Measurements from ENCODE around the gene GAA. TPM values are rescaled to one million over a fixed set of nuclear protein-coding genes. Genes with fewer than 3 reads are reported as not detected.

The GAA gene
- total and polyA plus RNA-seq, 2 of the 13 experiments (the other 11 are each of a cell fraction or from before 2014, with no cell fraction given): 21.6 to 36.4 TPM

DNA sequence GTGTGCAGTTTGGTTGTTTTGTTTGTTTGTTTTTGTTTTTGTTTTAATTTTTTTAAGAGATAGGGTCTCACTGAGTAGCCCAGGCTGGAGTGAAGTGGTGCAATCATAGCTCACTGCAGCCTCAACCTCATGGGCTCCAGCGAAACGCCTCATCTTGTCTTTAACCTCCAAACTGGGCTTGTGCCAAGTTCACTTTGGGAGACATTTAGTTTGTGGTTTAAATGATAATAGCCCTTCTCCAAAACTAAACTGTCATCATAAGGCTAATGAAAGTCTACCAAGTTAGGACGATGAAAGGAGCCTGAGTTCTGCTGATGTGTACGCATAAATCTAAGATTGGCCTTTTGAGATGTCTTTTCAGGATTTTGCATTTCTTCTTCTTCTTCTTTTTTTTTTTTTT is 62.0 kb downstream of the GAA start:
- H3K9me3 ChIP-seq (ENCODE audit: low read length): no peaks in the 10 kb centered on the region
- H3K4me3 ChIP-seq (replicated peaks in 1 of 3; ENCODE audit: insufficient read depth in 1 of 3, low read depth in 2 of 3, low read length in 3 of 3): no peak overlapping the region

More for the DNA sequence above, 62.0 kb downstream of the GAA start:
- ATAC-seq (no peak), DNase-seq (ENCODE audit: low spot score) (no peak), FAIRE-seq (no peak)
- no peaks in the 10 kb centered on the region for H3K79me2 ChIP-seq (ENCODE audit: insufficient read depth, low read length)
- H3K4me2 ChIP-seq (ENCODE audit: low read depth, low read length): no peak overlapping the region
- WGBS (ENCODE audit: low lambda C conversion rate): 60% methylated on average over 4 of the region's 4 CpGs
- POLR2A ChIA-PET: no interaction called here
- no peaks in the 10 kb centered on the region for H3K4me1 ChIP-seq (ENCODE audit: insufficient read depth, low read length)
- H3K36me3 ChIP-seq (replicated peaks in 1 of 2; ENCODE audit: control insufficient read depth in 1 of 2, insufficient read depth in 2 of 2, low read length in 2 of 2): no peaks in the 10 kb centered on the region
- BruUV-seq (replicated peaks): no TSS peak
- TF ChIP-seq ZNF768 (CRISPR knock-in tag; IDR thresholded peaks at IDR 0.05) (no peak), FLYWCH1 (CRISPR knock-in tag; IDR thresholded peaks at IDR 0.05) (no peak), ZNF12 (CRISPR knock-in tag; IDR thresholded peaks at IDR 0.05) (no peak), NCOR1 (IDR thresholded peaks at IDR 0.05; ENCODE audit: borderline replicate concordance, low read length) (no peak), ADNP (CRISPR knock-in tag; IDR thresholded peaks at IDR 0.05) (no peak), KDM2A (CRISPR knock-in tag; IDR thresholded peaks at IDR 0.05; ENCODE audit: borderline replicate concordance, low read depth) (no peak), PRMT3 (CRISPR knock-in tag; IDR thresholded peaks at IDR 0.05; ENCODE audit: borderline replicate concordance, low read depth) (no peak), SKI (IDR thresholded peaks at IDR 0.05; ENCODE audit: partially characterized antibody) (no peak), KAT2B (IDR thresholded peaks at IDR 0.05; ENCODE audit: borderline replicate concordance, low read depth, low read length) (no peak), ZNF589 (CRISPR knock-in tag; conservative IDR thresholded peaks at IDR 0.05) (no peak), SIX4 (CRISPR knock-in tag; IDR thresholded peaks at IDR 0.05) (no peak), FOXA1 (IDR thresholded peaks at IDR 0.05) (no peak), FOXA1 (CRISPR knock-in tag; IDR thresholded peaks at IDR 0.05) (no peak), NFE2L2 (IDR thresholded peaks at IDR 0.05; ENCODE audit: low read length) (no peak), ZNF10 (CRISPR knock-in tag; IDR thresholded peaks at IDR 0.05; ENCODE audit: borderline replicate concordance, low read depth) (no peak), ZNF17 (CRISPR knock-in tag; IDR thresholded peaks at IDR 0.05) (no peak), SRSF9 (IDR thresholded peaks at IDR 0.05; ENCODE audit: borderline replicate concordance, insufficient read depth, low read depth, low read length, poor library complexity, severe bottlenecking) (no peak), CC2D1A (CRISPR knock-in tag; IDR thresholded peaks at IDR 0.05) (no peak)
- TF ChIP-seq, protein P1, sequence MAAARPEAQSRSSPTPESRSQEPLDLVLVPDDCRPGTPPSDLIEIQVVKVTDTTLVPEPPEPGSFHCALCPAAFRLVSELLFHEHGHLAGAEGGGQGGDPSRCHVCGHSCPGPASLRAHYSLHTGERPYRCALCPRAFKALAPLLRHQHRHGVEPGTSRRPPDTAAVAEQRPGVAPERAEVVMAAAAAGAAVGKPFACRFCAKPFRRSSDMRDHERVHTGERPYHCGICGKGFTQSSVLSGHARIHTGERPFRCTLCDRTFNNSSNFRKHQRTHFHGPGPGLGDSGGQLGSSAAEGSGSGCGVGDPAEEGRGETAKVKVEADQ (CRISPR knock-in tag; IDR thresholded peaks at IDR 0.05; ENCODE audit: borderline replicate concordance): no peak
- TF ChIP-seq, protein P2, sequence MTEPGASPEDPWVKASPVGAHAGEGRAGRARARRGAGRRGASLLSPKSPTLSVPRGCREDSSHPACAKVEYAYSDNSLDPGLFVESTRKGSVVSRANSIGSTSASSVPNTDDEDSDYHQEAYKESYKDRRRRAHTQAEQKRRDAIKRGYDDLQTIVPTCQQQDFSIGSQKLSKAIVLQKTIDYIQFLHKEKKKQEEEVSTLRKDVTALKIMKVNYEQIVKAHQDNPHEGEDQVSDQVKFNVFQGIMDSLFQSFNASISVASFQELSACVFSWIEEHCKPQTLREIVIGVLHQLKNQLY (CRISPR knock-in tag; IDR thresholded peaks at IDR 0.05): no peak
- TF ChIP-seq, protein P3, sequence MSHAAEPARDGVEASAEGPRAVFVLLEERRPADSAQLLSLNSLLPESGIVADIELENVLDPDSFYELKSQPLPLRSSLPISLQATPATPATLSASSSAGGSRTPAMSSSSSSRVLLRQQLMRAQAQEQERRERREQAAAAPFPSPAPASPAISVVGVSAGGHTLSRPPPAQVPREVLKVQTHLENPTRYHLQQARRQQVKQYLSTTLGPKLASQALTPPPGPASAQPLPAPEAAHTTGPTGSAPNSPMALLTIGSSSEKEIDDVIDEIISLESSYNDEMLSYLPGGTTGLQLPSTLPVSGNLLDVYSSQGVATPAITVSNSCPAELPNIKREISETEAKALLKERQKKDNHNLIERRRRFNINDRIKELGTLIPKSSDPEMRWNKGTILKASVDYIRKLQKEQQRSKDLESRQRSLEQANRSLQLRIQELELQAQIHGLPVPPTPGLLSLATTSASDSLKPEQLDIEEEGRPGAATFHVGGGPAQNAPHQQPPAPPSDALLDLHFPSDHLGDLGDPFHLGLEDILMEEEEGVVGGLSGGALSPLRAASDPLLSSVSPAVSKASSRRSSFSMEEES (CRISPR knock-in tag; IDR thresholded peaks at IDR 0.05): no peak
- peaks cover 2 to 23% of the 10 kb centered on the region in 2 experiments; a peak in 3 of 5 replicates for H3K27me3 ChIP-seq (ENCODE audit: control insufficient read depth in 1 of 2, insufficient read depth in 2 of 2, low read length in 2 of 2)
- intact Hi-C loops (cut with micrococcal nuclease; ENCODE audit: unreplicated experiment): no loop called here
- H3K27ac ChIP-seq (ENCODE audit: extremely low read length, insufficient read depth, low read length): no peak overlapping the region
- no peak overlapping the region for H3K9ac ChIP-seq (ENCODE audit: insufficient read depth, low read depth, low read length)
- H2AFZ ChIP-seq (ENCODE audit: low read length): no peak overlapping the region
- H4K20me1 ChIP-seq (ENCODE audit: insufficient read depth, low read length): no peaks in the 10 kb centered on the region
- CTCF ChIA-PET (ENCODE audit: low intra/inter-chr PET ratio, low total read pairs): no interaction called here
- in situ Hi-C loops (cut with HindIII; ENCODE audit: extremely low pct_ligation_motif_present, low pct_unique_long_range_greater_than_20kb): no loop called here

Measured in HepG2 (cell line).